ENCODE results near the gene CELSR1. TPM values are rescaled to one million over a fixed set of nuclear protein-coding genes. Genes with fewer than 3 reads are reported as not detected.

CELSR1 gene
- total RNA-seq, 1 experiment from 2014 or later, result 19.6 TPM

DNA sequence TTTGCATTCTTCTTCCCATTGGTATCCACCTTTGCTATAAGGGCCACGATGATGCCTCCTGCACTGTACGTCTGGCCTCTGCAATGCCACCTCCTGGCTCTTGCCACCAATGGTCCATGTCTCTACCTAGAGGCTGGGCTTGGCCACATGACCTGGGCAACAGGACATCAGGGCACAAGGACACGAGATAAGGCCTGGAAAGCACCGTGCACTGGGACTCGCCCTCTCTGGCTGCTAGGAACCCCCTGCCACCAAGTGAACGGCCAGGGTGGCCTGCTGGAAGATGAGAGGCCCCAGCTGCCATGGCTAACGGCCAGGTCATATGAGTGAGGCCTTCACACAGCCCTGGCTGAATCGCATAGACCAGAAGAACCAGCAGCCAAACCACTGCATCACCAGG is 114.5 kb downstream of the CELSR1 start:
- no TSS peak for BruUV-seq (replicated peaks)
- Histone ChIP-seq H3K27me3 (ENCODE audit: insufficient read depth, low read length) (no peaks in the 10 kb centered on the region), H3K9me3 (ENCODE audit: control insufficient read depth in 1 of 2, insufficient read depth in 1 of 2, low read depth in 1 of 2, low read length in 2 of 2) (no peaks in the 10 kb centered on the region), H3K4me3 (replicated peaks in 1 of 2; ENCODE audit: low read depth in 1 of 2, low read length in 2 of 2) (no peak overlapping the region), H3K36me3 (ENCODE audit: control insufficient read depth in 1 of 2, insufficient read depth in 2 of 2, low read length in 2 of 2) (0 out of 4 replicates have a peak, but pooled peaks cover 0 to 5% of the 10 kb centered on the region in 2 experiments), H2AFZ (ENCODE audit: low read depth, low read length, poor library complexity, severe bottlenecking) (no peak overlapping the region), H3K4me2 (ENCODE audit: low read length) (no peak overlapping the region), H4K20me1 (ENCODE audit: insufficient read depth) (no peaks in the 10 kb centered on the region), H3K9ac (ENCODE audit: low read length) (no peak overlapping the region), H3K9me2 (ENCODE audit: insufficient read depth) (no peaks in the 10 kb centered on the region), H3K27ac (ENCODE audit: low read depth, low read length) (no peak overlapping the region), H3K79me2 (ENCODE audit: insufficient read depth, low read length) (no peaks in the 10 kb centered on the region), H3K4me1 (ENCODE audit: control insufficient read depth in 1 of 2, insufficient read depth in 2 of 2, low read length in 2 of 2) (no peaks in the 10 kb centered on the region)
- ATAC-seq (no peak), DNase-seq (ENCODE audit: low read depth, low spot score) (no peak)
- ChIA-PET CTCF (no interaction called here), POLR2A (no interaction called here), RAD21 (ENCODE audit: low non-redundant PET in 1 of 2, low total read pairs in 2 of 2, uncharacterized antibody in 2 of 2, unreplicated experiment in 2 of 2) (interaction anchor here in 1 of 2 experiments (1.1 kb wide), 1 partner anchor 56 kb away, joined by 3 read pairs; no protein-coding TSS in a partner anchor)
- intact Hi-C loops (cut with micrococcal nuclease), result no loop called here
- TF ChIP-seq, protein P1, sequence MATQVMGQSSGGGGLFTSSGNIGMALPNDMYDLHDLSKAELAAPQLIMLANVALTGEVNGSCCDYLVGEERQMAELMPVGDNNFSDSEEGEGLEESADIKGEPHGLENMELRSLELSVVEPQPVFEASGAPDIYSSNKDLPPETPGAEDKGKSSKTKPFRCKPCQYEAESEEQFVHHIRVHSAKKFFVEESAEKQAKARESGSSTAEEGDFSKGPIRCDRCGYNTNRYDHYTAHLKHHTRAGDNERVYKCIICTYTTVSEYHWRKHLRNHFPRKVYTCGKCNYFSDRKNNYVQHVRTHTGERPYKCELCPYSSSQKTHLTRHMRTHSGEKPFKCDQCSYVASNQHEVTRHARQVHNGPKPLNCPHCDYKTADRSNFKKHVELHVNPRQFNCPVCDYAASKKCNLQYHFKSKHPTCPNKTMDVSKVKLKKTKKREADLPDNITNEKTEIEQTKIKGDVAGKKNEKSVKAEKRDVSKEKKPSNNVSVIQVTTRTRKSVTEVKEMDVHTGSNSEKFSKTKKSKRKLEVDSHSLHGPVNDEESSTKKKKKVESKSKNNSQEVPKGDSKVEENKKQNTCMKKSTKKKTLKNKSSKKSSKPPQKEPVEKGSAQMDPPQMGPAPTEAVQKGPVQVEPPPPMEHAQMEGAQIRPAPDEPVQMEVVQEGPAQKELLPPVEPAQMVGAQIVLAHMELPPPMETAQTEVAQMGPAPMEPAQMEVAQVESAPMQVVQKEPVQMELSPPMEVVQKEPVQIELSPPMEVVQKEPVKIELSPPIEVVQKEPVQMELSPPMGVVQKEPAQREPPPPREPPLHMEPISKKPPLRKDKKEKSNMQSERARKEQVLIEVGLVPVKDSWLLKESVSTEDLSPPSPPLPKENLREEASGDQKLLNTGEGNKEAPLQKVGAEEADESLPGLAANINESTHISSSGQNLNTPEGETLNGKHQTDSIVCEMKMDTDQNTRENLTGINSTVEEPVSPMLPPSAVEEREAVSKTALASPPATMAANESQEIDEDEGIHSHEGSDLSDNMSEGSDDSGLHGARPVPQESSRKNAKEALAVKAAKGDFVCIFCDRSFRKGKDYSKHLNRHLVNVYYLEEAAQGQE (IDR thresholded peaks at IDR 0.05; ENCODE audit: low read depth), result no peak
- TF ChIP-seq, protein P2, sequence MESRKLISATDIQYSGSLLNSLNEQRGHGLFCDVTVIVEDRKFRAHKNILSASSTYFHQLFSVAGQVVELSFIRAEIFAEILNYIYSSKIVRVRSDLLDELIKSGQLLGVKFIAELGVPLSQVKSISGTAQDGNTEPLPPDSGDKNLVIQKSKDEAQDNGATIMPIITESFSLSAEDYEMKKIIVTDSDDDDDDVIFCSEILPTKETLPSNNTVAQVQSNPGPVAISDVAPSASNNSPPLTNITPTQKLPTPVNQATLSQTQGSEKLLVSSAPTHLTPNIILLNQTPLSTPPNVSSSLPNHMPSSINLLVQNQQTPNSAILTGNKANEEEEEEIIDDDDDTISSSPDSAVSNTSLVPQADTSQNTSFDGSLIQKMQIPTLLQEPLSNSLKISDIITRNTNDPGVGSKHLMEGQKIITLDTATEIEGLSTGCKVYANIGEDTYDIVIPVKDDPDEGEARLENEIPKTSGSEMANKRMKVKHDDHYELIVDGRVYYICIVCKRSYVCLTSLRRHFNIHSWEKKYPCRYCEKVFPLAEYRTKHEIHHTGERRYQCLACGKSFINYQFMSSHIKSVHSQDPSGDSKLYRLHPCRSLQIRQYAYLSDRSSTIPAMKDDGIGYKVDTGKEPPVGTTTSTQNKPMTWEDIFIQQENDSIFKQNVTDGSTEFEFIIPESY (IDR thresholded peaks at IDR 0.05; ENCODE audit: extremely low read depth, insufficient replicate concordance, low read length), result no peak
- TF ChIP-seq ZFX (IDR thresholded peaks at IDR 0.05) (no peak), EGR1 (IDR thresholded peaks at IDR 0.05; ENCODE audit: low read depth) (no peak), ZNF274 (IDR thresholded peaks at IDR 0.05; ENCODE audit: low read depth, low read length) (no peak), ELF1 (IDR thresholded peaks at IDR 0.05; ENCODE audit: borderline replicate concordance, low read depth) (no peak)
- TF ChIP-seq, protein P3, sequence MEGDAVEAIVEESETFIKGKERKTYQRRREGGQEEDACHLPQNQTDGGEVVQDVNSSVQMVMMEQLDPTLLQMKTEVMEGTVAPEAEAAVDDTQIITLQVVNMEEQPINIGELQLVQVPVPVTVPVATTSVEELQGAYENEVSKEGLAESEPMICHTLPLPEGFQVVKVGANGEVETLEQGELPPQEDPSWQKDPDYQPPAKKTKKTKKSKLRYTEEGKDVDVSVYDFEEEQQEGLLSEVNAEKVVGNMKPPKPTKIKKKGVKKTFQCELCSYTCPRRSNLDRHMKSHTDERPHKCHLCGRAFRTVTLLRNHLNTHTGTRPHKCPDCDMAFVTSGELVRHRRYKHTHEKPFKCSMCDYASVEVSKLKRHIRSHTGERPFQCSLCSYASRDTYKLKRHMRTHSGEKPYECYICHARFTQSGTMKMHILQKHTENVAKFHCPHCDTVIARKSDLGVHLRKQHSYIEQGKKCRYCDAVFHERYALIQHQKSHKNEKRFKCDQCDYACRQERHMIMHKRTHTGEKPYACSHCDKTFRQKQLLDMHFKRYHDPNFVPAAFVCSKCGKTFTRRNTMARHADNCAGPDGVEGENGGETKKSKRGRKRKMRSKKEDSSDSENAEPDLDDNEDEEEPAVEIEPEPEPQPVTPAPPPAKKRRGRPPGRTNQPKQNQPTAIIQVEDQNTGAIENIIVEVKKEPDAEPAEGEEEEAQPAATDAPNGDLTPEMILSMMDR (IDR thresholded peaks at IDR 0.05 in 2 of 3, conservative IDR thresholded peaks at IDR 0.05 in 1 of 3; ENCODE audit: borderline replicate concordance in 1 of 3, insufficient read depth in 1 of 3, low read depth in 2 of 3, low read length in 2 of 3), result no peak
